Amygdala (tissue), 56 donors: ENCODE results near the gene ADAMTS4.

Experiments
- DNase-seq, 56 donors: peaks; one replicate each; lab custom pipeline; 2025; lab: John Stamatoyannopoulos, UW

The ADAMTS4 gene

GRCh38 chr1:161159087-161159912, 39.6 kb downstream of the ADAMTS4 start, which contains the start of gene USP21:
Gene USP21 (plus strand): TSS chr1:161159500. CDS start chr1:161160641, 1,141 bp downstream.
- peak; percentile 49 to 95 (median 89) for DNase-seq

- DNase-seq: no peak
Measured at GRCh38 chr1:161158316-161159010, 40.4 kb downstream of the ADAMTS4 start.

GRCh38 chr1:161157867-161158266, 41.0 kb downstream of the ADAMTS4 start:
- no peak for DNase-seq

- DNase-seq: peak in 55 of 56 donors; percentile 21 to 90 (median 71)
Measured at GRCh38 chr1:161153682-161154337, 45.0 kb downstream of the ADAMTS4 start, which contains the start of gene UFC1. Gene UFC1 (plus strand): TSS chr1:161153978. CDS start chr1:161153998, 20 bp downstream.

- no peak for DNase-seq
Measured at GRCh38 chr1:161153176-161153575, 45.7 kb downstream of the ADAMTS4 start.

GRCh38 chr1:161145832-161146231, 53.0 kb downstream of the ADAMTS4 start:
- no peak for DNase-seq

GRCh38 chr1:161140755-161141400, 58.0 kb downstream of the ADAMTS4 start:
- DNase-seq: no peak

GRCh38 chr1:161139766-161140165, 59.1 kb downstream of the ADAMTS4 start:
- DNase-seq: peak in 2 of 56 donors; percentile 12 to 51

- DNase-seq: no peak
Measured at GRCh38 chr1:161138431-161138830, 60.4 kb downstream of the ADAMTS4 start.

- no peak for DNase-seq
Measured at GRCh38 chr1:161137881-161138280, 61.0 kb downstream of the ADAMTS4 start.
